Suppressor macrophage treated with lipopolysaccharide for 4 hours (primary cell): Measurements from ENCODE around the gene ARMH2.
"Not testable (repeated sequence)": the region's sequence is repeated elsewhere in the genome, so short reads cannot be mapped to it uniquely, and the experiment has no call there.

Experiments used
- DNase-seq: peaks from one replicate; pipeline ENCODE4 v3.0.0-alpha.2; 2020

The ARMH2 gene

GRCh38 chr6:24809728-24810127 is 11.0 kb upstream of the ARMH2 start:
- no peak for DNase-seq

DNA sequence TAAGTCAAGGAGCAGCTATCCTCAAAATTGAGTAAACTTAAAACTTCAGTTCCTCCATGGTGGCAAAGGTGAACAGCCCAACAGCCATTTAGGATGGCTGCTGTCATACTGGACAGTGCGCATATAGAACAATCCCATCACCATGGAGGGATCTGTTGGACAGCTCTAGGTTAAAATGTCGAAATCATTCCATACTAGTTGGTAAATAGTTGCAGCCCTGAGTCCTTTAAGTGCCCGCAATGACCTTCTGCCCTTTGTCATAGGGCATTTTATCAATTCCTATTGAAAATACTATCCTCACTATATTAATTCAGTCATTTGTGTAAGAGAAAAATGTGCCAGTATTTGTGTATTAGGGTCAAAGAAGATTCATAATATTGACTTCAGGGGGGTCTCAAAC is 8.9 kb upstream of the ARMH2 start:
- DNase-seq = no peak

- DNase-seq = no peak
Observed at GRCh38 chr6:24802271-24803059, 3.7 kb upstream of the ARMH2 start.

- no peak for DNase-seq
Observed at GRCh38 chr6:24799541-24799915, 811 bp upstream of the ARMH2 start.

DNA sequence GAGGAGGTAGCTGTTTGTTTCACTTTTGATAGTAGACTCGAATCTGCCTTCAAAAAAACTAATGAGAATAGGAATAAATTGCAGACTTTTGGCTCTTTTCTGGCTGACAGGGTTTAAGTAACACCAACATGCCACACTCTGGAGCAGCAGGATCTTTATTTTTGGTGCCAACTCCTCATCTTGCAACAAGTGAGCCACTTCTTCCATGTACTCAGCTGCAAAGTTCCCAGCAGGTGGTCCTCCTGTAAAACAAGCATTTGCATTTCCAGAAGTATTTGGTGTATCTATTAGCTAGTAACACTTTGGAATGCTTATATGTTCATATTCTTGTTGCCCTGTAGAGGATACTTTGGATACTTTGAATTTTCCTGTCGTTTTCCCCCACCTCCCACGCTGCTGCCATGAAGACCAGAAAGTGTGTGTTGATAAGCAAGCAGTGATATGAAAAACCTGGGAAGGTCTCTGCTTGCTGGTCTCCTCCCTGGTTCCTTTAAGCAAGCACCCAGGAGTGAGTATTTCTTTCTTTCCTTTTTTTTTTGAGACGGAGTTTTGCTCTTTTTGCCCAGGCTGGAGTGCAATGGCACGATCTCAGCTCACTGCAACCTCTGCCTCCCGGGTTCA is 1.0 kb downstream of the ARMH2 start:
- no peak for DNase-seq

DNA sequence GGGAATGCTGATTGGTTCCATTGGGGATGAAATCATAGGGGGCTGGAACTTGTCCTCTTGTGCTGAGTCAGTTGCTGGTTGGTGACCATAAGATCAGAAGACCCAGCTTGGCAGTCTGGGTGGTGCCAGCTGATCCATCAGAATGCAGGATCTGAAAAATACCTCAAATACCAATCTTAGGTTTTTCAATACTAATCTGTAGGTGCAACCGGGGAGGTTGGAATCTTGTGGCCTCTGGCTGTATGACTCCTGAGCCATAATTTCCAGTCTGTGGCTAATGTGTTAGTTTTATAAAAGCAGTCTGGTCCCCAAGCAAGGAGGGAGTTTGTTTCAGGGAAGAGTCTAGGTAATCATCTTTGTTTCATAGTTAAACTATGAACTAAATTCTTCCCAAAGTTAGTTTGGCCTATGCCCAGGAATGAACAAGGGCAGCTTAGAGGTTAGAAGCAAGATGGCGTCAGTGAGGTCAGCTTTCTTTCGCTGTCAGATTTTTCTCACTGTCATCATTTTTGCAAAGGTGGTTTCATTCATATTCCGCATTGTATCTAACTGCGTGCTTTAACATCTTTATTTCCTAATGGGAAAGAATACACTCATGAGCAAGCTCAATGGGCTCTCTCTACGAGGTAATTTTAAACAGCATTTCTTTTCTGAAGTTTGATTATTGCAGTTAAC is 2.0 kb downstream of the ARMH2 start:
- DNase-seq = no peak

- no peak for DNase-seq
Observed at GRCh38 chr6:24795106-24795505, 3.6 kb downstream of the ARMH2 start.

DNA sequence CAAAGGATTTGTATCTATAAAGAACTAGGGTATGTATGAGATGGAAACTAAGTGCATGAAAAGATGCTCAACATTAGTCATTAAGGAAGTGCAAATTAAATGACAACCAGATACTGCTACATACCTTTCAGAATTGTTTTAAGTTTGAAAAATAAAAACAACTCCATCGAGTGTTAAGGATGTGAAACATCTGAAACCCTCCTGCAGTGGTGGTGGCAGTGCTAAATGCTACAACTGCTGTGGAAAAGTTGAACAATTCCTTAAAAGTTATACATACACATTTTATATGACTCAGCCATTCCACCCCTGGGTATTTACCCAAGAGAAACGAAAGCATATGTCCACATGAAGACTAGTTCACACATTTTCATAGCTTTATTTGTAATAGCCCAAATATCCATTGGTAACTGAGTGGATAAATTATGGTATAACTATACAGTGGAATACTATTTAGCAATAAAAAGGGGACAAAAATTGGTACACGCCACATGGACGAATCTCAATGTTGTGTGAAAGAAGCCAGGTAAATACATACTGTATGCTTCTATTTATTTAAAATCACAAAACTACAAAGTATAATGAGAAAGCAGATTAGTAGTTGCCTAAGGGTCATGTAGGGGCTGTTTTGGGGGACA is 10.6 kb downstream of the ARMH2 start:
- no peak for DNase-seq

GRCh38 chr6:24780206-24780605 is 18.5 kb downstream of the ARMH2 start:
- DNase-seq = no peak

- DNase-seq = no peak
Observed at GRCh38 chr6:24779416-24780016, 19.2 kb downstream of the ARMH2 start.

GRCh38 chr6:24778878-24779277 is 19.8 kb downstream of the ARMH2 start:
- DNase-seq = no peak

GRCh38 chr6:24778121-24778520 is 20.6 kb downstream of the ARMH2 start:
- DNase-seq = no peak

DNA sequence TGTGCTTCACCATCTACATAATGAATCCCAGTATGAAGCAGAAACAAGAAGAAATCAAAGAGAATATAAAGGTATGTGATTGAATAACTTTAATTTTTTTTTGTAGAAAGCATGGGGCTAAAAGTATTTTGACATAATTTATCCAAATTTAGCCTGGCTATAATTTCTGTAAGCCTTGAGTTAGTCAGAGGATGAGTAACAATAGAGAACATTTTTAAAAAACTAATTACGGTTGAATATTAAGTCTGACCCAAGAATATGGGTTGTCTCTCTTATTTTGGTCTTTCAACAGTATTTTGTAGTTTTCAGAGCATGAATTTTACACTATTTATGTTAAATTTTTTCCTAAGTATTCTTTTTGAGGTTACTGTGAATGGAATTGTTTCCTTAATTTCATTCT is 21.5 kb downstream of the ARMH2 start:
- DNase-seq = no peak

GRCh38 chr6:24775520-24776058 is 23.1 kb downstream of the ARMH2 start:
- peak; percentile 34 for DNase-seq

- DNase-seq = peak; percentile 99
Observed at GRCh38 chr6:24774696-24775519, 23.8 kb downstream of the ARMH2 start, which contains the start of gene GMNN. Gene GMNN (plus strand): TSS chr6:24774937. CDS start chr6:24777247, 2,310 bp downstream.

- DNase-seq = no peak
Observed at GRCh38 chr6:24768361-24768760, 30.4 kb downstream of the ARMH2 start.

GRCh38 chr6:24766680-24767462 is 31.8 kb downstream of the ARMH2 start:
- peak; percentile 76 for DNase-seq

DNA sequence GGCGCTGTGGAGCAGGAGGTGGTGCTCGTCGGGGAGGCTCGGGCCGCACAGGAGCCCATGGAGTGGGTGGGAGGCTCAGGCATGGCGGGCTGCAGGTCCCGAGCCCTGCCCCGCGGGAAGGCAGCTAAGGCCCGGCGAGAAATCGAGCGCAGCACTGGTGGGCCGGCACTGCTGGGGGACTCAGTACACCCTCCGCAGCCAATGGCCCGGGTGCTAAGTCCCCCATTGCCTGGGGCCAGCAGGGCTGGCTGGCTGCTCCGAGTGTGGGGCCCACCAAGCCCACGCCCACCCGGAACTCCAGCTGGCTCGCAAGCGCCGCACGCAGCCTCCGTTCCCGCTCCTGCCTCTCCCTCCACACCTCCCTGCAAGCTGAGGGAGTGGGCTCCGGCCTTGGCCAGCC is 32.7 kb downstream of the ARMH2 start:
- not testable (repeated sequence) for DNase-seq

GRCh38 chr6:24764833-24765828 is 33.6 kb downstream of the ARMH2 start:
- not testable (repeated sequence) for DNase-seq

- DNase-seq = no peak
Observed at GRCh38 chr6:24763578-24763977, 35.1 kb downstream of the ARMH2 start.
